Eye (tissue), 1 donor: Measurements from ENCODE around the gene DAP3.
A peak's percentile ranks its signal among the peaks of the same experiment; 100 is the strongest.
"Not testable (repeated sequence)": the region's sequence is repeated elsewhere in the genome, so short reads cannot be mapped to it uniquely, and the experiment has no call there.

Experiments used
- DNase-seq: peaks from one replicate; pipeline ENCODE4 v3.0.0-alpha.2; 2015

Gene DAP3

DNA sequence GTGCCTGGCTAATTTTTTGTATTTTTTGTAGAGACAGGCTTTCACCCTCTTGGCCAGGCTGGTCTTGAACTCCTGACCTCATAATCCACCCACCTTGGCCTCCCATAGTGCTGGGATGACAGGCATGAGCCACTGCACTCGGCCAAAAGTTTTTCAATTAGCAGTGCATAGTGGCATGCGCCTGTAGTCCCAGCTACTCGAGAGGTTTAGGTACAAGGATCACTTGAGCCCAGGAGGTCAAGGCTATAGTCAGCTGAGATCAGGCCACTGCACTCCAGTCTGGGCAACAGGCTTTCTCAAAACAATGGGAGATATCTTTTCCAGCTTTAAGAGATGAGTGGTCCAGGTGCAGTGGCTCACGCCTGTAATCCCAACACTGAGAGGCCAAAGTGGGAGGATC is 30.8 kb downstream of the DAP3 start:
- DNase-seq = no peak

DNA sequence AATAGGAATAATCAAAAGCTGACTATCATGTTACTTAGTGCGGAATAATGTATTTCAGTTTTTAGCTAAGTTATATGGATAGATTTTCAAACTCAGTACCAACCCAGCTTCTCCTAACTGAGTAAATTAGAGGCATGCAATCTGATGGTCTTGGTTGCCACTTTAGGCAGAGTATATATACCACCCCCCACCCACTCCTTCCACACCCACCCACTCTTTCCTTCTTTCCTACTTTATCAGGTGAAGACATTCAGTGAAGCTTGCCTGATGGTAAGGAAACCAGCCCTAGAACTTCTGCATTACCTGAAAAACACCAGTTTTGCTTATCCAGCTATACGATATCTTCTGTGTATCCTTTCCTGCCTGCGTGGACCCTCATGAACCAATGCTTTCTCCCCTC is 36.3 kb downstream of the DAP3 start:
- no peak for DNase-seq

DNA sequence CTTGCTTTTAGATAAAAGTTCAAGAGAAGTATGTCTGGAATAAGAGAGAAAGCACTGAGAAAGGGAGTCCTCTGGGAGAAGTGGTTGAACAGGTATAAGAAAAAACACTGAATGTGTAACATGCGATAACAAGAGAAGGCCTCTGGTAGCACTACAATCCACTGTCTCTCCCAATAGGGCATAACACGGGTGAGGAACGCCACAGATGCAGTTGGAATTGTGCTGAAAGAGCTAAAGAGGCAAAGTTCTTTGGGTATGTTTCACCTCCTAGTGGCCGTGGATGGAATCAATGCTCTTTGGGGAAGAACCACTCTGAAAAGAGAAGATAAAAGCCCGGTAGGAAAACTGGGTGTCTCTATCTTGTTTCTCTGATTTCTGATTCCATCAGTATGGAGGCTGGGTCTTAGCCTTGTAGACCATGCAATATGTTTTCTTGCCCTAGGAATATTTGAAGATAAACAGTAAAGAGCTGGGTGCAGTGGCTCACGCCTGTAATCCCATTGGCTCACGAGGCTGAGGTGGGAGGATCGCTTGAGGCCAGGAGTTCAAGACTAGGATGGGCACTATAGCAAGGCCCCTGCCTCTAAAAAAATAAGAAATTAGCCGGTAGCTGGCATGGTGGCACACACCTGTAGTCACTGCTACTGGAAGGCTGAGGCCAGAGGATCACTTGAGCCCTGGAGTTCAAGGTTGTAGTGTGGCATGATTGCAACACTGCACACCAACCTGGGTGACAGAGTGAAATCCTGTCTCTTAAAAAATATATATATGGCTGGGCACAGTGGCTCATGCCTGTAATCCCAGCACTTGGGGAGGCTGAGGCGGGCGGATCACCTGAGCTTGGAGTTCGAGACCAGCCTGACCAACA is 40.4 kb downstream of the DAP3 start:
- DNase-seq = peak; percentile 84

DNA sequence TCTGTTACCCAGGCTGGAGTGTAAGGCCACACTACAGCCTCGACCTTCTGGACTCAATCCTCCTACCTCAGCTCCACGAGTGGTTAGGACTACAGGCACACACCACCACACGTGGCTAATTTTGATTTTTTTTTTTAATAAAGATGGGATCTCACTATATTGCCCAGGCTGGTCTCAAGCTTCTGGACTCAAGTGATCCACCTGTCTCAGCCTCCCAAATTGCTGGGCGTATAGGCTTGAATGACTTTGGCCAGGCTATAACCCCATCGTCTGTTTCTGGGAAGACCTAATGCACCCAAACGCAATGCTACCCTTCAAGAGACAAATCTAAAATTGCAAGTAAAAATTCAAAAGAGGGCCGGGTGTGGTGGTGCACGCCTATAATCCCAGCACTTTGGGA is 52.1 kb downstream of the DAP3 start:
- no peak for DNase-seq

DNA sequence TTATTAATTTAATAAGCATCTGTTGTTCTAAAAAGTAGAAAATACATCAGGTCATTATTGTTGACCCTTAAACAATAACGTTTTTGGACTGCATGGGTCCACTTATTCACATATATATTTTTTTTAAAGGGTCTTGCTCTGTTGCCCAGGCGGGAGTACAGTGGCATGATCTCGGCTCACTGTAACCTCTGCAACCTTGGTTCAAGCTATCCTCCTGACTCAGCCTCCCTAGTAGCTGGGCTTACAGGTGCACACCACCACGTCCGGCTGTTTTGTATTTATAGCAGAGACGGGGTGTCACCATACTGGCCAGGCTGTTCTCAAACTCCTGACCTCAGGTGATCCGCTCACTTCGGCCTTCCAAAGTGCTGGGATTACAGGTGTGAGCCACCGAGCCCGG is 53.0 kb downstream of the DAP3 start:
- DNase-seq = no peak

DNA sequence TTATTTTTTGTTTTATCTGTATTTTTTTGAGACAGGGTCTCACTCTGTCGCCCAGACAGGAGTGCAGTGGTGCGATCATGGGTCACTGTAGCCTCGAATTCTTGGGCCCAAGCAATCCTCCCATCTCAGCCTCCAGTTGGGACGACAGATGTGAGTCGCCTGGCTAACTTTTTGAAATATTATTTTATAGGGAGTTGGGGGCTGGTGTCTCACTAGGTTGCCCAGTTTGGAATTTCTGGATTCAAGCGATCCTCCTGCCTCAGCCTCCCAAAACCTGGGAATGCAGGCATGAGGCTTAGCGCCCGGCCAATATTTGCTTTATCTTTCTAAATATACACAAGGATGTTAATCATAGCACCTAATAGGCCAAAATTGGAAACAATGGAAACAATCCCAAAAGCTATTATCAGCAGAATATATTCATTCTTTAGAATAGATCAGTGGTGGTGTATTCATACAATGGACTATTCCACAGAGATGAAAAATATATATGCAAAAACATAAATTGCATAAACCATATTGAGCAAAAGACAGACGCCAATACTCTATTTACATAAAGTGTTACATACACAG is 55.9 kb downstream of the DAP3 start:
- no peak for DNase-seq

DNA sequence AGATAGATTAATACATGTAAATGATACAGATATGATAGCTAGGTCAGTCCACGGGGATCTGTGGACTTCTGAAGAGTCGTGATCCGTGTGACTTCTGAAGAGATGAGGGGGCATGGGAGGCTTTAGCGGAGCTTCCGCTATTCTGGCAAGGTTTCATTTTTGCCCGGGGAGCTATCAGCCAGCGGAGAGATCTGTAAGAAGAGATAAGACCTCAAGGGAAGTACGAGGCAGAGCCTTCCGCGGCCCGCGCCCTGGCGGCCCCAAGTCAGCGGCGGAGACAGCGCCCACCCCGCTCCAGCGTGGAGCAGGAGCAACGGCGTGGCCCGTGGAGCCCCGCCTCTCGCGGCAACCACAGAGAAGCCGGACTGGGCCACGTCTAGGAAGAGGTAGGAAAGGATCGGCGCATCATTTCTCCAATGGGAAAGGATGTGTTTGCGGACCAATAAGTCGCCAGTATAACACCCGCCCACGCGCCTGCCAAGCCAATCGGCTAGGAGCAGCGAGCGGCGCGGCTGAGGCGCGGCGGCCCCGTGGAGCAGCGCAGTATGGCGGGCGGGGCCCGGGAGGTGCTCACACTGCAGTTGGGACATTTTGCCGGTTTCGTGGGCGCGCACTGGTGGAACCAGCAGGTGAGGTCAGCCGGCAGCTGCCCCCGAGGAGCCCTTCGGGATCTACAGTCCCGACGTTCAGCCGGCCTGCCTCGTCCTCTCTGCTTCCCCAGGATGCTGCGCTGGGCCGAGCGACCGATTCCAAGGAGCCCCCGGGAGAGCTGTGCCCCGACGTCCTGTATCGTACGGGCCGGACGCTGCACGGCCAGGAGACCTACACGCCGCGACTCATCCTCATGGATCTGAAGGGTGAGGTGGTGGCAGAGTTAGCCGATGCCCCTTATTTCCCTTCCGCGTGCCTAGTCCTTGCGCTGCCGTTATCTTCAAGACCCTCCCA is 56.7 kb downstream of the DAP3 start:
- peak; percentile 97 for DNase-seq

DNA sequence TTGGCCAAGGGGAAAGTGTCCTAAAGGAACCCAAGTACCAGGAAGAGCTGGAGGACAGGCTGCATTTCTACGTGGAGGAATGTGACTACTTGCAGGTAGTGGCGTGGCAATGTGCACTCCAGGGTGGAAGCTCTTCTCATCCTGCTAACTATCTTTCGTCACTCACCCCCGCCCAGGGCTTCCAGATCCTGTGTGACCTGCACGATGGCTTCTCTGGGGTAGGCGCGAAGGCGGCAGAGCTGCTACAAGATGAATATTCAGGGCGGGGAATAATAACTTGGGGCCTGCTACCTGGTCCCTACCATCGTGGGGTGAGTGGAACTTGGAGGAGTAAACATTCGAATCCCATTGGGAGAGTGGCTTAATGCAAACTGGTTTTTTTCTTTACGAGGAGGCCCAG is 58.7 kb downstream of the DAP3 start:
- not testable (repeated sequence) for DNase-seq

DNA sequence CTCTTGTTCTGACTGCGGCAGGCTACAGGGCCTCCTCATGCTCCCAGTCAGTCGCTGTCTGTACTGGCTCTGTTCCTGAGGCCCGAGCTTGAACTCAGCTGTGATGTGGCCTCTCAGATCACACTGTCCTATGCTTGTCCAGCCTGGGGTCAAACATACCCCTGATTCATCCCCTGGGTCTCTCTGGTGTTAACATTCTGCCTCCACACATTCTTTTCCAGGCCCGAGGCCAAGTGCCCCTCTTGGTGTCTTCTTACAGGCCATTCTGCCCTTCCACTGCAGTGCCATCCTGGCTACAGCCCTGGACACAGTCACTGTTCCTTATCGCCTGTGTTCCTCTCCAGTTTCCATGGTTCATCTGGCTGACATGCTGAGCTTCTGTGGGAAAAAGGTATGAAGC is 59.2 kb downstream of the DAP3 start:
- not testable (repeated sequence) for DNase-seq

DNA sequence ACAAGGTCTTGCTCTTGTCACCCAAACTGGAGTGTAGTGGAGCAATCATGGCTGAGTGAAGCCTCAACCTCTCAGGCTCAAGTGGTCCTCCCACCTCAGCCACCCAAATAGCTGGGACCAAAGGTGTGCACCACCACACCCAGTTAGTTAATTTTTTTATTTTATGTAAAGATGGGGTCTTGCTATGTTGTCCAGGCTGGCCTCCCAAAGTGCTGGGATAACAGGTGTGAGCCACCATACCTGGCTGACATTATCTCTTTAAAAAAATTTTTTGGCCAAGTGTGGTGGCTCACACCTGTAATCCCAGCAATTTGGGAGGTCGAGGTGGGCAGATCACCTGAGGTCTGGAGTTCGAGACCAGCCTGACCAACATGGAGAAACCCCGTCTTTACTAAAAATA is 70.1 kb downstream of the DAP3 start:
- DNase-seq = not testable (repeated sequence)

DNA sequence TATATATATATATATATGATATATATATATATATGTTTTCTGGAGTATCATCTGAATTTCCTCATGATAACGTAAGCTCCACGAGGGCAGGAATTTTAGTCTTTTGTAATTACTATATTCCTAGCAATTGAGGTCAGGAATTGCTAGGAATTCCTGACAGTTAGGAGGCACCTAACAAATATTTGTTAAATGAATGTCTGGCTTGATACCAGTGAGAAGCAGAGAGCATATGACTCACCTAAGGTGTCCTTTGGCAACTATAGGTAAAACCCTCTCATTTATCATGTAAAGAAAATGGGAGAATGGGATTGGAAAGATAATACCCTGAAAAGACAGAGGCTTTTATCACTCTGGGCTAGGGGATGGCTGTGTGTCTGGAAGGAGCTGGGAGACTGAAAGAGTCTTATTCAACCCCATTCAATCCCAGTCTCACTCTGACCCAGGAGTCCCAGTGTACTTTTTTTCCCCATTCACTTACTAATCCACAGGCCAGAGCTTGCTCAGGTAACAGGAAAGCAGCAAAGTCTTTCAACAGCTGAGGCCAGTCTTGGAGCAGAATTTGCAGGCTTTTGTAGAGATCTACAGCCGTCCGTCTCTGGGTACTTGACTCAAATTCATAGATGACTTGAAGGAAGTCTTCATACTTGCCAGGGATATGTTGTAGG is 71.2 kb downstream of the DAP3 start:
- no peak for DNase-seq

DNA sequence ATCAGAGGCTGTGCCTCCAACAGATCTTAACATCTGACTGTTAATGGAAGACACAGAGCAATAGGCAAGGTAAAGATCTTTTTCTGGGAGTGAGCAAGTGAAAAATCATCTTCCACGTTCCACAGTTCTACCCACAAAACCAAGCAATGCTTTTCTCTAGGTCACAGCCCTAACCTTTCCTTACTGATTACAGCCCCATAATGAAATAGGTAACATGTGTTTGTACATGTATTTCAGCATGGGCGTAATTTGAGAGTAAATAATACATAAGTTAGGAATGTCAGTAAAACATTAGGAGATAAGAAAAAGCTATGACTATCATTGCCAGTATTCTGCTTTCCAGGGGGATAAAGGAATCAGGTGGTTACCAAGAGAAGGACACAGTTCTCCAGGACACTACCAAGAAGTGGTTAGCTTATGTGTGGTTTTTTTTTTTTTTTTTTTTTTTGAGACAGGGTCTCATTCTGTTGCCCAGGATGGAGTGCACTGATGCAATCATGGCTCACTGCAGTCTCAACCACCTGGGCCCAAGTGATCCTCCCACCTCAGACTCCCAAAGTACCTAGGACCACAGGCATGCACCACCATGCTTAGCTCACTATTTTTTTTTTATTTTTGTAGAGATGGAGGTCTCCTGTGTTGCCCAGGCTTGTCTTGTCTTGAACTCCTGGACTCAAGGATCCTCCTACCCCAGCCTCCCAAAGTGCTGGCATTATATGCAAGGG is 72.0 kb downstream of the DAP3 start:
- no peak for DNase-seq

DNA sequence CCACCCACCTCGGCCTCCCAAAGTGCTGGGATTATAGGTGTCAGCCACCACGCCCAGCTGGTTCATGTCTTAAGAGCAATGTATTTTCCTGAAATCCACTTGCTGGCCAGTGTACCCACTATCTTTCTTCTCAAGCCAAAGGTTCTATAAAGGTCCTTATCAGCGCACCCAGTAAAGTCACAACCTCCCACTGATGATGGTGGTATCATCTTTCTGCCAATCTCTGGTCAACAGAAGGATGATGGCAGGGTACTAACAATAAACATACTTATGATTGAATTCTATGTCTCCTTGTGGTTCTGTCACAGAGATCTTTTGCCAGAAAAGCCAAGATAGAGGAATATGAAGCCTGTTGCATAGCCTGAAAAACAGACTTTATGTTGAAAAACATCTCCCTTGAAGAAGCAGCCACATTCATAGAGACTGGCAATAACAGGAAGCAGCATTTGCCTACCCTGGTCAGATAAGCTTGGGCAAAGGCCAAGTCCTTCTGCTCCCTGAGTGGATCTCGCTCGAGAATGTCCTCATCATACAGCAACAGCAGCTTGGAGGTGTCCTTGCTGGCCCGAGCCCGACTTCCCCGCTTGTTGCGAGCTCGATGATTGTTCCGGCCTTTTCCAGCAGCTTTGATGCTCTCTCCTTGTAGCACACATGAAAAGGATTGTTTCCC is 73.0 kb downstream of the DAP3 start:
- DNase-seq = no peak

DNA sequence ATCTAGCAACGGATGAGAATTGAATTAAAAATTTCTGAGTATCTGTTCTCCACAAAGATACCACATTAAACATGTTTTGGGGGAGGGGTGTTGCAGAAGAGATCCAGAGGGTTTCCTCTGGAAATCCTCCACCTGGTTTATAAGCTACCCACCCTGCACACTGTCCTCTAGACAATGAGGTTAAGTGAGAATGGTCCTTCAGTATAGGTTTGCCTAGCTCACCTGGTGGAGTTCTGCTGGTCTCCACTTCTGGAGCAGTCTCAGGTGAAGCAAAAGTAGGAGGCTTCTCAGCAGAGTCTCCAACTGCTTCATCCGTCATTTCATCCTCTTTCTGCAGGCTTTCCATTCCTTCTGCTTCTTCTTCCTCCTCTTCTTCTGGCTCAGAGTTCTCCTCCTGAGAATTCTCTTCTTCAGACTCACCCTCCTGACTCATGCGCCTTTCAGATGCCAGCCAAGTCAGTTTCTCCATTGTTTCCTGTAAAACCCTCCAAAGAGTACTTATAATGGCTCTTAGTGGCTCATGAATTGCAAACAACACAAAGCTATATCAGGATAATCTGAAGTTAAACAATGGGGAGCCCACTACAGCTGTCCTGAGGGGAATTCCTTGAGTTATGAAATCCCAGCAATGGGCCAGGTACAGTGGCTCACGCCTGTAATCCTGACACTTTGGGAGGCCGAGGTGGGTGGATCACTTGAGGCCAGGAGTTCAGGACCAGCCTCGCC is 74.4 kb downstream of the DAP3 start:
- peak; percentile 14 for DNase-seq

DNA sequence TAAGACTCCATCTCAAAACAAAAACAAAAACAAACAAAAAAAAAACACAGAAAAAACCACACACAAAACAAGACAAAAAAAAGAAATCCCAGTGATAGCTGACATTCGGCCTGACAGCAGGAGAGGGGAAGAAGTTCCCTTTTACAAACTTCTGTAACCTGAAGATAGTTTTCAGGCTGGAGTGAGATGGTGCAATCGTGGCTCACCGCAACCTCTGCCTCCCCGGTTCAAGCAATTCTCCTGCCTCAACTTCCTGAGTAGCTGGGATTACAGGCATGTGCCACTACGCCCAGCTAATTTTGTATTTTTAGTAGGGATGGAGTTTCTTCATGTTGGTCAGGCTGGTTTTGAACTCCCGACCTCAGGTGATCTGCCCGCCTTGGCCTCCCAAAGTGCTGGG is 75.1 kb downstream of the DAP3 start:
- not testable (repeated sequence) for DNase-seq

DNA sequence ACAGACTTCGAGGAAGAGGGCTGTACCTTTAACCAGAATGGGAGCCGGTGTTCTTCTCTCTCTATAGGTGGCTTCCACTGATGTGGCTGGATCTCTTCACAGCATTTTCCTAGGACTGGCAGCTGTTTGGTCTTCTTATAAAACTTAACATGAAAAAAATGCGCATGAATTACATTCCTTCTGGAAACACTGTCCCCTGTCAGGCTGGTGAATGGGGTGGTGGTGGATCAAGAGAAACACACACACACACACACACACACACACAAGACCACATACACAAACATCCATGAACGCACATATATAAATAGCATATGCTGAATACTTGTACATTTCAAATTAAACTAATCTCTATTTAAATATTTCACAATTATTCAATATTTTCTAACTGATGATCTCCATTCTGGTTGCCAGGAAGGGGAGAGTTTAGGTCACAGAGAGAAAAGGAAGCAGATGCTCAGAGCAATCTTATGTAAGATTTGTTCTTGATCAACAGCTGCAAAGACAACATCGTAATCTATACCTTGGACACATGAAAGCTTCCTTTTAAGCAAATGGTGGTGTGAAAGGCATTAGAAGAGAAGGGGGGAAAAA is 78.6 kb downstream of the DAP3 start:
- DNase-seq = not testable (repeated sequence)

DNA sequence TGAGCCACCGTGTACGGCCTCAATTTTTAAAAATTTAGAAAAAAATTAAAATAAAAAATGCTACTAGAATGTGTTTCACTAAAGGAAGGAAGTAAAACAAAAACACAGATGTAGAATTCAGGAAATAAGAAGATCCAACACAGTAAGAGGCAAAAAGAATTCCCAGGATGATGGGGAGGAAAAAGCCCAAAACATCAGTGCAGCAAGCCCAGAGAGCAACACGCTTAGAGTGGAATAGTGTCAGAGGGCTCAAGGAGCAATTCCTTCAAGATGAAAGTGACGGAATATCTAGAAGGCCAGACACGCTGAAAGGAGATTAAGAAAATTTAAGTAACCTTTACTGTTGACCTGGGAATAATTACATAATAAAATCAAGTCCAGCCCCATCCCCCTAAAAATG is 80.4 kb downstream of the DAP3 start:
- no peak for DNase-seq

DNA sequence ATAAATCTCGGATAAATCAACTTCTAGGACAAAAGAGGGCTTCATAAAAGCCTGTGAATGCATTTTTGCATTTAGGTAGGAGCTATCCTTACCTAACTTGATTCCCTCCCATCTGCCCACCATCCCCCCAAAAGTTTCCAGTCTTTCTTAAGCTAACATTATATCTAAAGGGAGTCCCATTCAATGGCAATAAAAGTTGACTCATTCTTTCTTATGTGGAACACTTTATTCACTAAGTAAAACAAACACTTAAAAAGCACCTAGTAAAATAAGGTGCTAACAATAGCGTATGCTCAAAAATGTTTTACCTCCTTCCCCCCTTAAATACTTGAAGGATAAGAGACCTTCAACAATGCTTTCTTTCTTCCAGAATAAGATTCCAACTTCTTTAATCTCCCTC is 84.3 kb downstream of the DAP3 start:
- no peak for DNase-seq

DNA sequence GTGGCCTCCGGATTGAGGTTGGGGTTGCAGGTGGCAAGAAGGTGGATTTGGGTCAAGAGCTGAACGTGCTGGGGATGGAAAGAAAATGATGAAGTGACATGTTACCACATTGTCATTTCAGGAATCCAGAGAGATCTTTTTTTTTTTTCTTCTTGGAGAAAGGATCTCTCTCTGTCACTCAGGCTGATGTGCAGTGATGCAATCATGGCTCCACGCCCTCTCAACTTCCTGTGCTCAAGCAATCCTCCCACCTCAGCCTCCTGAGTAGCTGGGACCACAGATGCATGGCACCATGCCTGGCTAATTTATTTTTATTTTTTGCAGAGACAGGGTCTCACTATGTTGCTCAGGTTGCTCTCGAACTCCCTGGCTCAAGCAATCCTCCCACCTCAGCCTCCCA is 87.5 kb downstream of the DAP3 start:
- no peak for DNase-seq

DNA sequence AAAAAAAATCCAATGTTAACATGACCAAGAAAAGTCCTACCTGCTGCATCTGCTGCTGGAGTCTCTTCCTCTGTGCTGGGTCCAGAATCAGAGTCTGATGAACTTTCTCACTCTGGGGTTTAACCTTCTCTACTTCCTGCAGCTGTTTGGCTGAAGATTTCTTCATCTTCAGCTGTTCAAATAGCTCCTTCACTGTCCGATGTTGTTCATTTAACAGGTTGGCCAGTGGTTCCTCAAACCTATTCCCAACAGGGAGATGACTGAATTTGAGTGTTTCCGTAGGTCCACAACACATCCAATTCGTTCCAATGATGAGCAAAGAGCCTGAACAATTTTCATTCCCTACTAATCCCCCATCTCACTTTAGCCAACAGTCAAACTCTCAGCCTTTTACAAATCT is 88.7 kb downstream of the DAP3 start:
- no peak for DNase-seq
